HG03378 (cell line): ENCODE results near the gene SCARB1.
"Not testable (repeated sequence)": the region's sequence is repeated elsewhere in the genome, so short reads cannot be mapped to it uniquely, and the experiment has no call there.

Source experiments
- ATAC-seq: cut with Tn5 transposase; IDR thresholded peaks from one replicate; pipeline ENCODE4 v1.9.1; 2021; ENCODE audit warnings: mild to moderate bottlenecking, moderate library complexity; ENCODE audit not compliant: unreplicated experiment

Gene SCARB1

DNA sequence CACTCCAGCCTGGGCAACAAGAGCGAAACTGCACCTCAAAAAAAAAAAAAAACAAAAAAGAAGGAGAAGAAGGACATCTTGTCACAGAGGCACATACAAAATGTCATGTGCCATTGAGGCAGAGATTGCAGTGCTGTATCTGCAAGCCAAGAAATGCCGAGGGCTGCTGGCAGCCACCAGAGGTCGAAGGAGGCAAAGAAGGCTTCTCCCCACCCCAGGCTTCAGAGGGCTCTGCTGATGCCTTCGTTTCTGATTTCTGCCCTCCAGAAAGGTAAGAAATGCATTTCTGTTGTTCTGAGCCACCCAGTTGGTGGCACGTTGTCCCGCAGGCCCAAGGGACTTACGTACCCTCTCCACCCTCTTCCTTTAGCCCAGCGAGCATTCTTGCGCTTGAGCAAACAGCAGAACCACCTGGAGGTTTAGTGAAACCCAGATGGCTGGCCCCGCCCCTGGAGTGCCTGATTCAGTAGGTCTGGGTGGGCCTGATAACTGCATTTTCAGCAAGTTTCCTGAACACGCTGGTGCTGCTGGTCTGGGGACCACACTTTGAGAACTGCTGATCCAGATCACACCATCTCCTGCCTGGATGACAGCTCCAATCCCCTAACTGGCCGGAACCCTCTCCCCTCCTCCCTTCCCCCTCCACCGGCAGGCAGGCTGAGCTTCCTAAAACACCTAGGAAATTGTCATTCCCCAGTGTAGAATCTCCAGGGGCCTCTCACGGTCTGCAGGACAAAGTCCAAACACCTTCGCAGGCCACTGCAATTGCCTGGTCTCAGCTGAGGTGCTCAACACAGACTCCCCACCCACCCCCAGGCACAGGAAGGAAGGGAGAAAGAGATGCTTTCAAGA lies 21.1 kb upstream of the SCARB1 start:
- peak; percentile 84 for ATAC-seq

DNA sequence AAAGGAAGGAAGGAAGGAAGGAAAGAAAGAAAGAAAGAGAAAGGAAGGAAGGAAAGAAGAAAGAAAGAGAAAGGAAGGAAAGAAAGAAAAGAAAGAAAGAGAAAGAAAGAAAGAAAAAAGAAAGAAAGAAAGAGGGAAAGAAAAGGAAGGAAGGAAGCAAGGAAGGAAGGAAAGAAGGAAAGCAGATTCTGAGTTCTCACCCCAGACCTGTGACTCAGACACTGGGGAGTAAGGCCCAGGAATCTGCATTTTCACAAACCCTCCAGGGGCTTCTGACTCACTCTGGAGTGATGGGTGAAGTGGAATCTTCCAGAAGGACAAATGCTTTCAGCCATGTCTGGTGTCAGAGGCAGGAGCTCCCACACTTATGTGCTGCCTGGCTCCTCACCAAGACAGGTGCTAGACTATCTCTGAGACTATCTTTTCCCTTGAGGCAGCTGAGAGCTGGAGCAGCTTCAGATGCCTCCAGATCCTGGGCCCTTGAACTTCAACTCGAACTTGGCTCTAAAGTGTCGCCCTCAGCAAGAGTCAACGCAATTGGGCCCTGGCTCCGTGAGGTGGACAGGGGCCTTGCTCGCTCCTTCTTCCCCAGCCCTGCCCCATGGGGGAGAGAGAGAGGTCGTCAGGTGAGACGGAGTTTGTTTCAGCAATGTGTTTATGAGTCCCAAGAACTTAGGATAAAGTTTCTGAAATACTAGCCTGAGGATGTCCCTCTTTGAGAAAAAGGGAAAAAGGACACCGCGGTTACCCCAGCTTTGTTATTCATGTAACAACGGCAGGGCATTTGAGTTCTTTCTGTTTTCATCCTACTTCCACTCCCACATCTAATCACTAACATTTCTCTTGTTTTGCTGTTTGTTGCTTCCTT lies 19.8 kb upstream of the SCARB1 start:
- no peak for ATAC-seq

DNA sequence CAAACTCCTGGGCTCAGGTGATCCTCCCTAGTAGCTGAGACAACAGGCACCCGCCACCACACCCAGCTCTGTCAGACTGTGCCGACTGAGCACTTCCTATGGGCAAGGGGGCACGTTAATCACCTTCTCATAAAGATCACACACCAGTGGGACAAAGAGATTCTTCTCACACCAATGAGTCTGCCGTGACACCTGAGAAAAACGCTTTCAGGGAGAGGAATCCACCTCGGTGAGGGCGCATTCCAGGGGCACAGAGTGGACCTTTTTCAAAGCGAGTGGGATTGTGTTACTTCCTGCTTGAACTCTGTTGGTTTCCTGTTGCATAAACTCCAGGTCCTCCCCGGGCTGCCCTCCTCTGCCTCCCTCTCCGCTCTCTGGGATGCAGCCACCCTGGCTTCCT lies 17.5 kb upstream of the SCARB1 start:
- no peak for ATAC-seq

- not testable (repeated sequence) for ATAC-seq
Measured at GRCh38 chr12:124880335-124880734, 16.7 kb upstream of the SCARB1 start.

DNA sequence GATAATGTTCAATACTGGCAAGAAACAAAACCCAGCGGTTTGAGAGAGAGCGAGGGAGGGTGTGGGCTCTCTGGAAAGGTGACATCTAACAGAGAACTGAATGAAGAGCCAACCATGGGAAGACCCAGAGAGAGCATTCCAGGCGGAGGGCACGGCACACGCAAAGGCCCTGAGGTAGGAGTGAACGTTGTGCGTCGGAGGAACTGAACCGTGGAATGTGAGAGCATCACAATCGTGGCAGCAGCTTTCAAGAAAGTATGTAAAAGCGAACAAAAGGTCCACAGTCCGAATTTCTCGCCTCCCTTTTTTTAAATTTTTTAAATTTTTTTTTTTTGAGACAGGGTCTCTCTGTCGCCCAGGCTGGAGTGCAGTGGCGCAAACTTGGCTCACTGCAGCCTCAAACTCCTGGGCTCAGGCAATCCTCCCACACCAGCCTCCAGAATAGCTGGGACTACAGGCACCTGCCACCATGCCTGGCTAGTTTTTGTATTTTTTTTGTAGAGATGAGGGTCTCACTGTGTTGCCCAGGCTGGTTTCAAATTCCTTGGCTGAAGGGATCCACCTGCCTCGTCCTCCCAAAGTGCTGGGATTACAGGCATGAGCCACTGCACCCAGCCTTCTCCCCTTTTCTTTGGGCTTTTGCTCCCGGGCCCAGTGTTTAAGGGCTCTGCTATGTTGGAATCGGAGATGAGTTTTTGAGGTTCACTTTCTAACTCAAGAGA lies 15.3 kb upstream of the SCARB1 start:
- no peak for ATAC-seq

- no peak for ATAC-seq
Measured at GRCh38 chr12:124877423-124877822, 13.8 kb upstream of the SCARB1 start.

DNA sequence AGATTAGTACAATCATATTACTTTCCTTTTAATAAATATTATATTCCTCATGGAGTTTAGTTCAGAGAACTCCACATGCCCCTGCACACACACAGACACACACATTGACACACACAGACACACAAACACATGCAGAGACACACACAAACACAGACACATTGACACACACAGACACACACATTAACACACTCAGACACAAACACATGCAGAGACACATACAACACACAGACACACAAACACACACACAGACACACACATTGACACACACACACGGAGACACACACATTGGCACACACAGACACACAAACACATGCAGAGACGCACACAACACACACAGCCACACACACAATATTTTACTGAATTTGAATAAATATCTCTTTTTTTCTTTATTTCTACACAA lies 12.5 kb upstream of the SCARB1 start:
- ATAC-seq = no peak

- ATAC-seq = no peak
Measured at GRCh38 chr12:124875803-124876132, 12.1 kb upstream of the SCARB1 start.

GRCh38 chr12:124874988-124875802 lies 11.5 kb upstream of the SCARB1 start:
- ATAC-seq = no peak

DNA sequence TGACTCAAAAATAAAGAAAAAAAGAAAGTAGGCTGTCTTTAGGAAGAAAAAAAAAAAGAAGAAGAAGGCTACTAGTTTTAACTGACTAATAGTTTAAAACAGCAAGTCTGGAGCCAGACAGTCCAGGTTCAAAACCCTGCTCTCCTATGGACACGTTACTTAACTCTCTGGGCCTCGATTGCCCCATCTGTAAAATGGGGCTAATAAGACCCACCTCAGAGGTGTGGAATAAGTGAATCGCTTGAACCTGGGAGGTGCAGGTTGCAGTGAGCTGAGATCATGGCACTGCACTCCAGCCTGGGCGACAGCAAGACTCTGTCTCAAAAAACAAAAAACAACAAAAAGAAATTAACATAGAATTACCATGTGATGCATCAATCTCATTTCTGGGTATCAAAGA lies 10.5 kb upstream of the SCARB1 start:
- no peak for ATAC-seq

- ATAC-seq = no peak
Measured at GRCh38 chr12:124872068-124872719, 8.5 kb upstream of the SCARB1 start.

- ATAC-seq = no peak
Measured at GRCh38 chr12:124871297-124871696, 7.6 kb upstream of the SCARB1 start.

DNA sequence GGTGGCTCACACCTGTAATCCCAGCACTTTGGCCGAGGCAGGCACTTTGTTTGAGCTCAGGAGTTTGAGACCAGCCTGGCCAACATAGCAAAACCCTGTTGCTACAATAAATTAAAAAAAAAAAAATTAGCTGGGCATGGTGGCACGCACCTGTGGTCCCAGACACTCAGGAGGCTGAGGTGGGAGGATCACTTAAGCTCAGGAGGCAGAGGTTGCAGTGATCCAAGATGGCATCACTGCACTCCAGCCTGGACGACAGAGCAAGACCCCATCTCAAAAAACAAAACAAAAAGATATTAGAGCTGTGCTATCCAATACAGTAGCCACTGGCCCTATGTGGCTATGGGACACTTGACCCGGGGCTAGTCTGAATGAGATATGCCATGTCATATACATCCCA lies 6.9 kb upstream of the SCARB1 start:
- ATAC-seq = no peak

- ATAC-seq = no peak
Measured at GRCh38 chr12:124869059-124869665, 5.5 kb upstream of the SCARB1 start.

DNA sequence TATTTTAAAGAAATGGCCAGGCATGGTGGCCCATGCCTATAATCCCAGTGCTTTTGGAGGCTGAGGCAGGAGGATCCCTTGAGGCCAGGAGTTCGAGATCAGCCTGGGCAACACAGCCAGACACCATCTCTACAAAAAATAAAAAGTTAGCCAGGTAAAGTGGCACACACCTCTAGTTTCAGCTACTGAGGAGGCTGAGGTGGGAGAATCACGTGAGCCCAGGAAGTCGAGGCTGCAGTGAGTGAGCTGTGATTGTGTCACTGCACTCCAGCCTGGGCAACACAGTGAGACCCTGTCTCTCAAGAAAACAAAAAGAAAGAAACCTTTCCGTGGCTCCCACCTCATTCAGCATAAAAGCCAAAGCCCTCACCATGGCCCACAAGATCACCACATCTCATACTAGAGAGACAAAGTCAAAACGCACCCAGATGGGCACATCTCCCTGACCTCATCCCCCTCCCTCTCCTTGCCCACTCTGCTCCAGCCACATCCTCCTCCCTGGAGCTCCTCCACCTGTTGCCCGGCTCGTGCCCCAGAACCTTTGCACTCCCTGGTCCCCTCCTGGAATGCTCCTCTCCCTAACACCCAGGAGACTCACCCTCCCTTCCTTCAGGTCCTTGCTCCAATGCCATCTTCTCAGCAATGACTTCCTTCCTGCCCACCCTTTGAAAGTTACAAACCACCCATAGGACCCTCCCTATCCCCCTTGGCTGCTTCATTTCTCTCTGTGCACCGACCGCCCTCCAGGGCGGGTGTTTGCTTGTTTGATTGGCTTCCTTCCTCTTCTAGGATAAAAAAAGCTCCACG lies 4.8 kb upstream of the SCARB1 start:
- no peak for ATAC-seq

DNA sequence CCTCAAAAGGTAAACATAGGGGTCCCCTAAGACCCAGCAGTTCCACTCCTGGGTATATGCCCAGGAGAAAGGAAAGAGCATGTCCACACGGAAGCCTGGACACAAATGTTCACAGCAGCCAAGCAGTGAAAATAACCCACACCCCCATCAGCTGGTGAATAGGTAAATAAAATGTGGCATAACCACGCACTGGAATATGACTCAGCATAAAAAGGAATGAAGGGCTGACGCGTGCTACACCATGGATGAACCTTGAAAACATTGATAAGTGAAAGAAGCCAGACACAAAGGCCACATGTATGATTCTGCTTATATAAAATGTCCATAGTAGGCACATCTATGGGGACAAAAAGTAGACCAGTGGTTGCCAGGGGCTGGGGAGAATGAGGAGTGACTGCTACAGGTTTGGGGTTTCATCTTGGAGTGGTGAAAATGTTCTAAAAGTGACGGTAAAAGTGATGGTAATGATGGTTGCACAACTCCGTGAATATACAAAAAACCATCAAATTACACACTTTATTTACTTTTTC lies 3.8 kb upstream of the SCARB1 start:
- no peak for ATAC-seq

DNA sequence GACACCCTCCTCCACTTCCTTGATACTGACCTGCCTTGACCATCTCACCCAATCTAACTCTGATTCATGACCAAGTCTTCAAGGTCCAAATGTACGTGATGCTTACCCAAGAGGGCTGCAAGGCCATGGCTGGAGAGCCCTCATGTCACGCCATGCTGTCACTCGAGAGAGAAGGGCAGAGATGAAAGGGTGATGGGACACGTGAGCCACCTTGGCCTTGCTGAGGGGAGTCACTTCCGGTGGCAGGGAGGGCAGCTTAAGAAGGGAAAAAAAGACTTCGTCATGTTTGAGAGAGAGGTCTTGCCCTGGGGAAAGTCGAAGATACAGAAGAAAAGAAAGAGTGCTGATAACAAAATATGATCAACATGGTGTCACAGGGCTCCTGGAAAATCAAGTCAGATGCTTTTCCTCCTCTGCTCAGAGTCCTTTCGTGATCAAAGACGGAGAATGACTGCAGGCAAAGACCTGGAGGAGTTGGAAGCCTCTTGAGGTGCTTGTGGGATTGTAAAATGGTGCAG lies 3.3 kb upstream of the SCARB1 start:
- ATAC-seq = no peak

GRCh38 chr12:124866195-124866882 lies 2.7 kb upstream of the SCARB1 start:
- ATAC-seq = no peak
